ENCODE data around the gene ZNF146. TPM values are rescaled to one million over a fixed set of nuclear protein-coding genes. Genes with fewer than 3 reads are reported as not detected.

The ZNF146 gene
- polyA plus RNA-seq, 1 of the 3 experiments (the other 2 are of a cell fraction): 25.4 TPM

- Histone ChIP-seq H3K27ac (ENCODE audit: low read depth in 2 of 2, low read length in 1 of 2) (no peak overlapping the region), H4K20me1 (ENCODE audit: insufficient read depth) (no peaks in the 10 kb centered on the region), H3K9me2 (no peaks in the 10 kb centered on the region), H3K9ac (no peak overlapping the region), H3K4me3 (ENCODE audit: low read depth in 2 of 2, low read length in 1 of 2) (no peak overlapping the region), H3K79me2 (ENCODE audit: insufficient read depth) (peaks cover 15% of the 10 kb centered on the region; the same call in 1 of the 2 replicates), H2AFZ (ENCODE audit: low read depth) (no peak overlapping the region), H3K4me1 (ENCODE audit: control insufficient read depth in 1 of 2, insufficient read depth in 2 of 2, low read depth in 1 of 2, low read length in 1 of 2) (no peaks in the 10 kb centered on the region), H3F3A (replicated peaks; ENCODE audit: insufficient read depth) (peaks cover 33% of the 10 kb centered on the region), H3K4me2 (no peak overlapping the region), H3K36me3 (replicated peaks in 1 of 2; ENCODE audit: control insufficient read depth in 1 of 2, insufficient read depth in 2 of 2, low read length in 1 of 2) (peaks cover 60 to 81% of the 10 kb centered on the region in 2 experiments), H3K27me3 (ENCODE audit: insufficient read depth) (no peaks in the 10 kb centered on the region), H3K9me3 (peaks cover 8% of the 10 kb centered on the region; the same call in 1 of the 2 replicates)
- POLR2A ChIA-PET: no interaction called here
- DNase-seq: no peak
- TF ChIP-seq SIN3A (IDR thresholded peaks at IDR 0.05; ENCODE audit: borderline replicate concordance, low read depth, low read length) (no peak), SMC3 (IDR thresholded peaks at IDR 0.05; ENCODE audit: low read depth, low read length) (no peak), GATA2 (CRISPR knock-in tag; IDR thresholded peaks at IDR 0.05) (no peak), NRF1 (IDR thresholded peaks at IDR 0.05; ENCODE audit: low read depth, low read length) (no peak), NFIC (IDR thresholded peaks at IDR 0.05; ENCODE audit: borderline replicate concordance) (no peak), ZBTB33 (IDR thresholded peaks at IDR 0.05; ENCODE audit: borderline replicate concordance, low read depth) (no peak), REST (IDR thresholded peaks at IDR 0.05; ENCODE audit: low read depth, low read length) (no peak), PBX3 (IDR thresholded peaks at IDR 0.05) (no peak), RAD21 (IDR thresholded peaks at IDR 0.05; ENCODE audit: low read length) (no peak)
- CTCF ChIA-PET: no interaction called here
- 87% methylated on average over 3 of the region's 3 CpGs for WGBS (ENCODE audit: low lambda C conversion rate)
These were observed 22.0 kb downstream of the ZNF146 start for GRCh38 chr19:36236946-36237310.

- no peak overlapping the region for H3K9ac ChIP-seq
- H3K4me1 ChIP-seq (ENCODE audit: control insufficient read depth in 1 of 2, insufficient read depth in 2 of 2, low read depth in 1 of 2, low read length in 1 of 2): peaks cover 0 to 6% of the 10 kb centered on the region in 2 experiments; a peak in 1 of 4 replicates
- no peaks in the 10 kb centered on the region for H3K27me3 ChIP-seq (ENCODE audit: insufficient read depth)
- H4K20me1 ChIP-seq (ENCODE audit: insufficient read depth): no peaks in the 10 kb centered on the region
- H3K79me2 ChIP-seq (ENCODE audit: insufficient read depth): no peaks in the 10 kb centered on the region
- peaks cover 16% of the 10 kb centered on the region for H3F3A ChIP-seq (replicated peaks; ENCODE audit: insufficient read depth)
- no peak overlapping the region for H2AFZ ChIP-seq (ENCODE audit: low read depth)
- H3K9me3 ChIP-seq: no peaks in the 10 kb centered on the region
- H3K36me3 ChIP-seq (replicated peaks in 1 of 2; ENCODE audit: control insufficient read depth in 1 of 2, insufficient read depth in 2 of 2, low read length in 1 of 2): peaks cover 2 to 11% of the 10 kb centered on the region in 2 experiments
- no peak overlapping the region for H3K4me2 ChIP-seq
- ChIA-PET POLR2A (no interaction called here), CTCF (interaction anchor here (0.6 kb wide), 1 partner anchor 263 kb away, joined by 3 read pairs; no protein-coding TSS in a partner anchor)
- H3K27ac ChIP-seq (ENCODE audit: low read depth in 2 of 2, low read length in 1 of 2): no peak overlapping the region
- WGBS (ENCODE audit: low lambda C conversion rate): 76% methylated on average over 11 of the region's 11 CpGs
- H3K4me3 ChIP-seq (ENCODE audit: low read depth in 2 of 2, low read length in 1 of 2): no peak overlapping the region
- DNase-seq: no peak
- TF ChIP-seq MXI1 (IDR thresholded peaks at IDR 0.05; ENCODE audit: low read depth, low read length) (no peak), SMC3 (IDR thresholded peaks at IDR 0.05; ENCODE audit: low read depth, low read length) (no peak), REST (IDR thresholded peaks at IDR 0.05; ENCODE audit: low read depth, low read length) (no peak), FOXM1 (IDR thresholded peaks at IDR 0.05; ENCODE audit: low read depth) (no peak), RFX5 (IDR thresholded peaks at IDR 0.05; ENCODE audit: low read length) (no peak), IRF3 (IDR thresholded peaks at IDR 0.05; ENCODE audit: low read depth, low read length) (no peak), RCOR1 (IDR thresholded peaks at IDR 0.05; ENCODE audit: low read length) (no peak), POLR2AphosphoS5 (IDR thresholded peaks at IDR 0.05; ENCODE audit: low read depth, low read length) (no peak)
- H3K9me2 ChIP-seq: no peaks in the 10 kb centered on the region
These were observed 29.2 kb downstream of the ZNF146 start for GRCh38 chr19:36244066-36244465.

Data from SK-N-SH (cell line).